SKM-1 treated with dmso at 0.1 percent for 144 hours (cell line): ENCODE measurements around the gene INSRR.
A peak's percentile ranks its signal among the peaks of the same experiment; 100 is the strongest.

ENCODE experiments used
- DNase-seq: peaks from one replicate; lab custom pipeline; 2025; ENCODE audit not compliant: unreplicated experiment; lab: John Stamatoyannopoulos, UW

Gene INSRR

DNA sequence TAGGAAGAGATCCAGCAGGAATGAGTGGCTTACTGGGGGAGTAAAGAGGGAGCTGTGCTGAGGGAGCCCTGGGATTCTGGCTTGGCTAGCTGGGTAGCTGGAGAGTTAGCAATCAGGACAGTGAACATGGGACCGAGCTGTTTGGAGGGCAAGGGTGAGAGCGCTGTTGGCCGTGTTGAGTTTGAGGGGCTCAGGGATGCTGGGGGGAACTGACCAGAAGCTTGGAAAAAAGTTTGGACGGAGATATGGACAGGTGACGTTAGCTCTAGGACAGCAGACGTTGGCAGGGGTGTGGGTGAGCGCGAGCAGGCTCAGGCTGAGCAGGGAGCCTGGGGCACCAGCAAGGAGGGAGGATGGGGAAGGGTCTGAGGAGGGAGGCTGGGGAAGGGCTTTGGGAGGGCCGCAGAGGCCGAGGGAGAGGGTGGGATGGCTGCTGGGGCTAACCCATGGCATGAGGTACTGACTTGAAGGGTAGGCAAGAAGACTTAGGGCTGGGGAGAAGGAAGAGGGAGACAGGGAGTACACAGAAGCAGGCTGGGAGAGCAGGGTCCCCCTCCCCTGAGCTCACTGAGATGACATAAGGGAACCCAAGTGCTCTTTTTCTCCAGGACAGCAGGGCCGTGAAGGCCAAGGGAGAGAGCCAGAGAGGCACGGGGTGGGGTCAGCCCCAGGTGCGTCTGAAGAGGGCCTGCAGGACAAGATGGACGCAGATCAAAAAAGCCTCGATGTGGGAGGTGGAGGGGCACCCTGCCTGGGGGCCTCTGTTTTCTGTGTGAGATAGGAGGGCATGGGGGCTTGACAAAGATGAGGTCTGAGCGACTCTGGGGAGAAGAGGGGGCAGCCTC lies 50.5 kb downstream of the INSRR start:
- DNase-seq, result no peak

DNA sequence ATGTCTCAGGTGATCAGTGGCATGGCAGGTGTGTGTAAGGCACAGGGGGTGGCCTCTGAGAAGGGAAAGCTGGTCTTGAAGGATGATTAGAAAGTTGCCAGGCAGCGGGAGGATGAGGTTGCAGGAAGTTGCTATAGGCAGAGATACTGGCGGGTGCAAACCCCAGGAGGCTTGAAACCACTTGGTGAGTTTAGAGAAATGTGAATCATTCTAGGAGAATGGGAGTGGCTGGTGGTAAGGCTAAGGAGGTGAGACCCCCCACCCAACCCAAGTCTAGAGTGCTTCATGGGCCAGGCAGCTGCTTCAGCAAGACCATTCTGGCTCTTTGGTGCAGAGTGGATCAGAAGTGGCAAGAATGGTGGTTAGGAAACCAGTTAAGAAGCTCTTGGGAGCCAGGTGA lies 51.3 kb downstream of the INSRR start:
- no peak for DNase-seq

DNA sequence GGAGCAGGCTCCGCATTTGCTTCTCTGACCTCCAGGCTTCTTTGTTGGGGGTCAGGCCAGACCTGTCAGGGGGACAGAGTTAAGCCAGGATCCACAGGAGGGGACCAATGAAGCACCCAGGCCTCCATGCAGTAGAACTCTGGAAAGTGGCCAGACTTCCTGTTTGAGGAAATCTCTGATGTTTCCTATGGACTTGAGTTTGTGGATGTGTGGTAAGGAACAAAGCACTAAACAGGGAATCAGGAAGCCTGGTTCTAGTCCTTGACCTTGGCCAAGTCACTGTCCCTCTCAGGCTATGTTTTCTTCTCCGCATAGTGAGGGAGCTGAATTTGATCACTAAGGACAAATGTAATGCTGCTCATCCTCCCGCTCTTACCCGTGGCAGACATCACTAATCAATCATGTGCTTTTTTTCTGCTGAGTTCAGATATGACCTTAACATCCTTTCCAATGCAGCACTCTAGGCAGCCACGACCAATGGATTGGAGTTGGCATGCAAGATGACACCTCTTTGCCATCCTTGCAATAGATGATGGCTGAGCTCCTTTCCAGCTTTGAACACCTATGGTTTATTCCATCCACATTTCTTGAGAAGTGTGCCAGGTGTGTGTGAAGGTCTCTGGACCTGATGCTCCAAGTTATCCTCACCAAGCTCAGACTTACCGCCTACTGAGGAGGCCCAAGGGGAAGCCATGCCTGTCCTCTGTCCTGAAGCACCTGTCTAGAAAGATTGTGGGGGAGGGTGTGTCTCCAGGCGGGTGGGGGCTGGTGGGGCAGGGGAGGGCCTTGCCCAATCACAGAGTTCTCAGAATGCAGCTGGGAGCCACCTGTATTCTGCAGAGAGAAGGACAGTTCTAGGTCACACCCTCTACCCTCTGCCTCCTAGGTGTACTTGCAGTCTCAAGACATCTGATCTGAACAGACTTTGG lies 52.1 kb downstream of the INSRR start:
- DNase-seq, result no peak

DNA sequence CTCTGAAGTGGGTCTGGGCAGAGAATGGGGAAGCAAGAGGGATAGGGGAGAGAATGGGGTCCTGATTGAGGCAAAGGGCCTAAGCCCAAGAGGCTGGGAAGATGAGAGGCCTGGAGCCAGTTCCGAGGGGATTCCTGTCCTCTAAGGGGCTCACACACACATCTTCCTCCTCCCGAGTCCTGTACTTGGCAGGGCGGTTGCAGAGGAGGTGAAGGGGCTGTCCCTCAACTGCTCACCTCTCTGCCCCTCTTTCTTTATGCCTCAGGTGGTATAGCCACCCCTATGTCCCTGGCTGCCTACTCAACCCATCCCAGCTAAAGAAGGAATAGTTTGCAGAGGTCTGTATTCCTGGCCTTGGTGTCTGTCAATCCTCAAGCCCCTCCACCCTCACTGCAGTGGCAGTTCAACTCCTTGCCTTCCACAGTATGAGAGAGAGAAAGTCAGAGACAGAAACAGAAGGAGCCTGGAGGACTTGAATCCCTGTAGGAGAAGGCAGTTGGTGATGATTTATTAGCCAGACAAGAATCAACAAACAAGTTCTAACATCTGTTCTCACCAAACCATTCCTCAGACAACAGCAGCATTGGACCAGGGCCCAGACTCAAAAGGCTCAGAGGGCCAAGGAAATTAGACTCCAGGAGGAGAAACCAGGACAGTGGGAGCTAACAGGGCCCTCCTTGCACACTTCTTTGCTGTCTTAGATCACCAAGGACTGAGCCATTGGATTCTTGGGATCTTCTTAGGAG lies 53.0 kb downstream of the INSRR start:
- DNase-seq, result no peak

DNA sequence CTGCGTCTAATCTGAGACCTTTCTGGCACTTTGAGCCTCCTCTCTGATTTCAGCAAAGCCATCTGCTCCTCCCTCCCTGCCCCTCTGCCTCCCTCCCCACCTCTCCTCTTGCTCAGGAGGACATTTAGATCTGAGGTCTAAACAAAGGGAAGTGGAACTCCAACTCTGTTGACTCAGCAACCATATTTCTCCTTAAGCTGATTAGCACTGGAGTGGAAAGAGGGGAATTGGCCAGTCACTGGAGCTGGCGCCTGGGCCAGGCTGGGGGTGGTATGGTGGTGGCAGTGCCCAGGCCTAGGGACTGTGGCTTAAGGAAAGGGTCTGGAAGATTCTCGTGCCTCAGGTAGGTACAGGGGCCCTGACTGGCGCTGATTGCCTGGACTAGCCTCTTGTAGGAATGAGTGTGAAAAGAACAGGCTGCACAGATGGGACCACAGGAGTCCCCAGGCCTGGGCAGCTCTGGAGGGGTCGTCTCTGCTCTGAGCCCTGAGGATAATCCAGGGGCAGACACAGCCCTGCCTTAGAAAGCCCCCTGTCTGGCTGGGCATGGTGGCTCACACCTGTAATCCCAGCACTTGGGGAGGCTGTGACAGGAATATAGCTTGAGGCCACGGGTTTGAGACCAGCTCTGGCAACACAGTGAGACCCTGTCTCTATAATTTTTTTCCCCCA lies 54.2 kb downstream of the INSRR start:
- peak; percentile 93 for DNase-seq

DNA sequence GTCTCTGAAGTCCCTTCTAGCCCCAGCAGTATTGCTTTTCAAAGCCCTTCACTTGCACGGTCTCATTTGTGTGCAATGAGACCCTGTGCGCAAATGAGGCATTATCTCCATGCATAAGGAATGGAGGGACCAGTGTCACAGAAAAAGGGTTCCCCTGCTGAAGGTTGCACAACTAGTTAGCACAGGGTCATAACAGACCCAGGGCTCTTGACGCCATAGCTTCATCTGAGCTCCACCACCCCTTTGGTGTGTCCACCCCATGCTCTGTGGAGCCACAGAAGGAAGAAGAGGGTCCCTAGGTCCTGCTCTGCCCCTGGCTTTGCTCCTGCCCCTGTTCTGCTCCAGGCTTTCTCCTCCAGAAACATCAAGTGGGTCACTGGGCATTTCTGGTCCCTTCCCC lies 54.9 kb downstream of the INSRR start:
- no peak for DNase-seq

DNA sequence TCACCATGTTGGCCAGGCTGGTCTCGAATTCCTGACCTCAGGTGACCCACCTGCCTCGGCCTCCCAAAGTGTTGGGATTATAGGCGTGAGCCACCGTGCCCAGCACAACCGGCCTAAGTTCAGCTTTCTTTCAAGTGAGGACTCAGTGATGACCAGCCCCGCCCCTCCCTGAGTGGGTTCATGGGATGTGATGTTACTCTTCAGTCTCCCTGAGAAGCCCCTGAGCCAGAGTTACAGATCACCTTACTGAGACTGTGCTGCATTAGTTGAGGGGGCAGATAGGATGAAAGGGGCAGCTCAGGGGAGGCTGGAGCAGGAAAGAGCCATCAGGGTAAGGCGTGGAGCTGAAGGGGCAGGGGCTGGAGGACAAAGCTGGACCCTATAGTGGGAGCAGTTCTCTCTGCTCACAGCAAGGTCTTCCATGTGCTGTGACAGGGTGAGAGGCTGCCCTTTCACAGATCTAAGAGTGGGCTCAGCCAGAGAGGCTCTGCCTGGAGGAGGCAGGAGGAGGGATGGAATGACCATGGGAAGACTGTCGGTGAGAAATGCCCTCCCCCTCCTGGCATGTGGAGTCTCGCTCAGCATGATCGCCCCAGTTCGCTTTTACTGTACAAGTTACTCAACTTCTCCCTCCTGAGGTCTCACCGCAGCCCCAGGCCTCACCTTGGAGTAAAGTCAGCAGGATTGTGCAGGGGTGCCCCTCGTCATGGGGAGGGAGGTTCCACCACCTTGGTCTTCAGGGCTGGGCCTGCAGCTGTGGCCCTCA lies 55.6 kb downstream of the INSRR start:
- DNase-seq, result no peak

DNA sequence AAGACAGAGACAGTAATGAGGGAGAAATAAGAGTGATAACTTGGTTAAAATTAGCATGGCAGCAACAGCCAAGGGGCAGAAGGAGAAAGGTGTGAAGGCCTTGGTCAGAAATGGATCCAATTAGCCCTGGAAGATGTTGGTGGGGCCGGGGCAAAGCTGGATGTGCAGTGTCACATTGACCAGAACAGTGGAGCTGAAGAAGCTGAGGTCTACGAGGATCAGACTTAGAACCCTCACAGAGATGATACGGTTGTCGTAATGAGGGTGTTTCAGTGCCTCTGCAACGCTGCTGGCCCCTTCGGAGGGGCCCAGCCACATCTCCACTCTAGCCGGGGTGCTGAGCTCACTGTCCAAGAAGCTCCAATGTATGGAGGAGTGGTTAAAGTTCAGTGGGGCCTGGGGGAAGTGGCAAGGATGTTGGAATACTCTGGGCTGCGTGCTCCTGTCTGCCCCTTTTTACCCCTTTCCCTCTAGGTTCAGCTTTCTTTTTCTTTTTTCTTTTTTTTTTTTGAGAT lies 56.4 kb downstream of the INSRR start:
- no peak for DNase-seq

DNA sequence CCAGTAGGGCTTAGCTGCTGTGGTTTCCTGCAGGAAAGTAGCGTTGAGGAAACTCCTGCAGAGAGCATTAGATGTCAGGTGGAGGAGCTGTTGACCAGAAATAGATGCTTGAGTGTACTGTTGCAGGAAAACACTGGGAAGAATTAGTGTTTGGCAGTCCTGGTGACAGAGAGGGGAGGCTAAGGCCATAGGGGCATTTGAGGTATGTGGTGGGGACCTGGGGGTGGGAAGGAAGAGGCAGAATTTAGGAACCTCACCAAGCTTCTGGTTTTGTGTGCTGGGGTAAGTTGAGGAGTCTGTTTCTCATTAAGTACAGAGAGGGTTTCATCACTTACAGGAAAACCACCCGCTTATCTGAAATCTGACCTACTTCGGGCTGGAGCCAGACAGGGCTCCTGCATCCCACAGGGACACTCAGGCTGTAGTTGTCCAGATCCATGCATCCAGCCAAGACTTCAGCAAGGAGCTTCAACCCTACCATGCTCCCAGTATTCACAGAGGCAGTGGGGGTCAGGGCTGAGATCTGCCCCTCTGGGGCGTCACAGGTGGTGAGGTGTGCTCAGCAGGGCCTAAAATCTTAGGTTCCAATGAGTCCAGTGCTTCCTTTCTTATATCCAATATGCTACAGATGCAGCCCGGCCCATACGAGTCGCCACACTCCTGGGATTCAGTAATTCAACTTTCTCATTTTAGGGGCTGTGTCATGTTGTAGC lies 57.4 kb downstream of the INSRR start:
- peak; percentile 65 for DNase-seq

DNA sequence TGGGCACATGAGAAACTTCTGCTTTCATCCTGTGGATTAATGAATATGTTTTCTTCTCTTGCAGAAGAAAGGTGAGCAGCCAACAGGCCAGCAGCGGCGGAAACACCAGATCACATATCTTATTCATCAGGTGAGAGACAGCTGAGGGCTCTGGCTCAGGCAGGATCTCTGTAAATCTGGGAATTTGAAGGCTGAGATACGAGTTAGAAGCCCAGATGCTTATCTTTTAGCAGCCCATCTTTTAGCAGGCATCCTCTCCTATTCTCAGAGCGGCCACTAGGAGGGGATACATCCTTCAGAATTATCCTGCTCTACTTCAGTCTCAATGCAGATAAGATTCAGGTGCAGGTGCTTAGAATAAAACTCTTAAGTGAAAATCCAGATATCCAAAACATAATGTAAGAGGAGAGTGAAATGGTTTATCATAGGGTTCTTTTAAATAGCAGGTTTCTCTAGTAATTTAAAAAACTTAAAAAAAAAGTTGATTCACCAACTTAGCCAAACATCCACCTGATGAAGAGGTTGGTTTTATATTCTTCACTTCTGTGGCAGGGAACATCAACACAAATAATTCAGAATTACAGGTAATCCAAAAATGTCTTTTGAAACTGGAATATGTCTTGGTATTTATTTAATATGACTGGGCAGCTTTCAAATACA lies 61.6 kb downstream of the INSRR start:
- peak; percentile 57 for DNase-seq

DNA sequence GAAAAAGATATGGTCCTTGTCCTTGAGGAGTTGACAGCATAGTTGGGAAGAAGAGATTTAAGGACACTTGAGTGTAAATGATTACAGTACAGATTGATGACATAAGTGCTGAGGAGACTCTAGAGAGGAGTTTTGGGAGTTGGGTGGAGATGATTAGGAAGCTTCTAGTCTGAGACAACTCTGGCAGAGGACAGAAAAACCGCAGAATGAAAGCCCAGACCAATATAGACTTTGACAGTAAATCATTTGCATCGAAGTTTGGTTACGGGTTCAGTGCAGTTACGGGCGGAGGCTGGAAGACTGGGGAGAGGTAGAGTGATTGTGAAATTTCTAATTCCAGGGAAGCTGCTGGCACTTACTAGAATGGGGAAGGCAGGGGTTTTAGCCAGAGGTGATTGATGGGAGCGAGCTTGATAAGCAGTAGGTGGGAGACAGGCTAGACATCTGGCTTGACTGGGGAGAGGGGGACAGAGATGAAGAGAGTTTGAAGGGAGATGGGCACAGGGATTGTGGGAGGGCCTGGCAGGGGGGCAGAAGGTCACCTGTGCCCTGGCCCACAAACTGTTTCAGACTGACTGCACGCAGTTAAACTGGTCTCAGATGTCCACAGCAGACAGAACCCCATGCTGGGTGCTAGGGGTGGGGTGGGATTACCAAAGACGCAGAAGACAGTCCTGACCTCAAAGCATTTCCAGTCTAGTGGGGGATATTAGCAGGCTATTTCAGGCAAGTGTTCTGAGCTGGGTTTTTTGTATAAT lies 62.4 kb downstream of the INSRR start:
- DNase-seq, result no peak

DNA sequence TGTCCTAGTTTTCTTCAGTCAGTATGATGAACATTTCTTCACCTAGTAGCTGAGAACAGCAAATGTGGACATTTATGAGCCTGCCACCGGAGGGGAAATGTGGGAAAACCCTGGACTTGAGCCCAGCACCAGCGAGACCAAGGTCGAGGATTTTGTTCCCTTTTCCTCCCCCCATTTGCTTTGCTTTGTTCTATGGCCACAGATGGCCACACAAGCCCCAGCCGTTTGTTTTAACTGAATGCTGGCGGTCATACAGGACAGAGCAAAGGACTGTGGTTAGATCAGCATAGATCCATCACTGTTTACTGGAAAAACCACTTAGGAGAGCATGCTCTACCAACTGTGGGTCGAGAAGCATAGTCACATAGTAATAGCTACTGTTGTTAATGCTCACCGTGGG lies 63.1 kb downstream of the INSRR start:
- DNase-seq, result no peak

DNA sequence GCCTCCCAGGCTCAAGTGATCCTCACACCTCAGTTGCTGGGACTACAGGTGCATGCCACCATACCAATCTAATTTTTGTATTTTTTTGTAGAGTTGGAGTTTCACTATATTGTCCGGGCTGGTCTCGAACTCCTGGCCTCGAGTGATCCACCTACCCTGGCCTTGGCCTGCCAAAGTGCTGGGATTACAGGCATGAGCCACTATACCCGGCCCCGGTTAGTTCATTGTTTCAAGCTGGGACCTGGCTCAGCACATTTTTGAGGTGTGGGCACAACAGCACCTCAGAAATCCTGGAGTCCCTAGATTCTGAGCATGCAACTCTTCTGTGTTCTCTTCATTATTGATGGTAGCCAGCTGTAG lies 63.6 kb downstream of the INSRR start:
- DNase-seq, result no peak

DNA sequence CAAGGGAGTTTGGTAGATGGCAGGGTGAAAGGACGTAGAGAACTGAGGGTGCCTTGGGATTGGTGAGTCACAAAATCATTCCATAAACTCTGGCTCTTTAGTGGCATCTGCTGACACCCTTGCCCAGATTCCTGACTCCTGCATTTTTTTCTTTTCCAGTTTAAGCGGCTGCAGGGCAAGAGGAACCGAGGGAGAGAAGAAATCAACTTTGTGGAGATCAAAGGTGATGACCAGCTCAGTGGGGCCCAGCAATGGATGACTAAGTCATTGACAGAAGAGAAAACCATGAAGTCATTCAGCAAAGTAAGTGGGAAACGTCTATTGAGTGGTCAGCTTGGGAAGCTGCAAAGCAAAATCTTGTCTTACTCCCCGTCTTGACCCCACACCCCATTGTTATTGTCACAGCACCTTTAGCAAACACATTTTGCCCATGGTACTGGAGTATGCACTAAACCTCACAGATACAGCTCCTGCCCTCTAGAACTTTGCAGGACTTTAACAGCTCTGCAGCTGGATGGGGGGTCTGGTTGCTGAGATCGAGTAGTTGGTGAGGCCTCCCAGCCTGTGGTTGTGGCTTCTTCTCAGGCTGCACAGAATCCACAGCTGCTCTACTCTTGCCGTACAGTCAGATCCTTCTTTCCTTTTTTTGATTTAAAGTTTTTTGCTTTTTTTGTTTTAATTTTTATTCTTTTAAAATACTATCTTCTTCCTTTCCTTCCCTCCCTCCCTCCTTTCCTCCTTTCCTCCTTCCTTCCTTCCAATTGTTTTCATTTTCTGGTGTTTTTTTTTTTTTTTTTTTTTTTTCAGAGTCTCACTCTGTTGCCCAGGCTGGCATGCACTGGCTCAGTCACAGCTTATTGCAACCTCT lies 64.2 kb downstream of the INSRR start:
- no peak for DNase-seq
